HG03103 (cell line): ENCODE measurements around the gene RBM25.
A peak's percentile ranks its signal among the peaks of the same experiment; 100 is the strongest.
"Not testable (repeated sequence)": the region's sequence is repeated elsewhere in the genome, so short reads cannot be mapped to it uniquely, and the experiment has no call there.

Source experiments
- ATAC-seq: cut with Tn5 transposase; IDR thresholded peaks from one replicate; pipeline ENCODE4 v1.9.1; 2021; ENCODE audit warnings: low read depth; ENCODE audit not compliant: unreplicated experiment

RBM25 gene

DNA sequence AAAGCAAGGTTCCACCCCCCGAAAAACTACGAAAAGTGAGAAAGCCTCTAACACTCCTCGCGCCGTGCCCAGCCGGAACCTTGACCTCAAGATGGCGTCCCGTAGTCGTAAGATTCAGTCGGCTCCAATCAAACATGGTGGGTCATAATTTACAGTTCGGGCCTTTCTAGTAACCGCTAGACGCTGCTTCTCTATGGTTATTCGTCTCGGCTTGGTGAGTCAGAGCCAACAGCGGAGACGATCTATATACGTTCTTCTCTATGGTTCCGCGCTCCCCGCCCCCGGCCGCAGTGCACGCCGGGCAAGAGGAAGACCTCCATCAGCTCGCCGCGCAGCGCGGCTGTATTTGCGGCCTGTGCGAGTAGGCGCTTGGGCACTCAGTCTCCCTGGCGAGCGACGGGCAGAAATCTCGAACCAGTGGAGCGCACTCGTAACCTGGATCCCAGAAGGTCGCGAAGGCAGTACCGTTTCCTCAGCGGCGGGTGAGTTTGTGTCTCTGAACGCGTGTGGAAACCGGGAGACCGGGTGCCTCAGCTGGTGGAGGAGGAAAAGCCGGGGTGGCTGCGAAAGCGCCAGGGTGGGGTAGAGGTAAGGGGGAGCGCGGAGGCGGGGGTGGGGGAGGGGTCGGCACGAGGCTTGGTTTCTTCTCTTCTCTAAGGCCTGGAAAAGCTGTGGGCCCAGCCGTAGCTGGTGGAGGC, at the start of gene RBM25:
RBM25 (plus strand) TSS at position 311 of the 698 bp plus-strand sequence. CDS start 13,108 bp downstream, outside the sequence.
- peak; percentile 86 for ATAC-seq

DNA sequence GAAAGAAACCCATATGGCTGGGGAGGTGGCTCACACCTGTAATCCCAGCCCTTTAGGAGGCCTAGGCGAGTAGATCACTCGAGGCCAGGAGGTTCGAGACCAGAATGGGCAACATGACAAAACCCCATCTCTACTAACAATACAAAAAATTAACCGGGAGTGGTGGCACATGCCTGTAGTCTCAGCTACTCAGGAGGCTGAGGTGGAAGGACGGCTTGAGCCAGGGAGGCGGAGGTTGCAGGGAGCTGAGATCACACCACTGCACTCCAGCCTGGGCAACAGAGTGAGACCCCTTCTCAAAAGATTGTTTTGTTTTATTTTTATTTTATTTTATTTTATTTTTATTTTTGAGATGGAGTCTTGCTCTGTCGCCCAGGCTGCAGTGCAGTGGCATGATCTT, 47.1 kb upstream of the RBM25 start:
- ATAC-seq, result not testable (repeated sequence)

- ATAC-seq, result no peak
These were observed 44.2 kb upstream of the RBM25 start for GRCh38 chr14:73014105-73014504.

GRCh38 chr14:73015552-73015951, 42.8 kb upstream of the RBM25 start:
- ATAC-seq, result not testable (repeated sequence)

DNA sequence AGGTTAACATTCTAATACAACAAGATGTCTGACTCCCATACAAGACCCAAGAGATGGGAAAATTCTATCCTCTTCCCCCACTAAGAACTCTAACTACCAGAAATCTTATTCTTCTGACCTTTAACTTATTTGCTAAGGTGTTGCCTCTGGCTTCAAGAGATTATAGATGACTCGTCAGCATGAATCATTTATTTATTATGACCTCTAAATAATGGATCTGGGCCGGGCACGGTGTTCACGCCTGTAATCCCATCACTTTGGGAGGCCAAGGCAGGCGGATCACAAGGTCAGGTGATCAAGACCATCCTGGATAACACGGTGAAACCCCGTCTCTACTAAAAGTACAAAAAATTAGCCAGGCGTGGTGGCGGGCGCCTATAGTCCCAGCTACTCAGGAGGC, 42.3 kb upstream of the RBM25 start:
- ATAC-seq, result not testable (repeated sequence)

DNA sequence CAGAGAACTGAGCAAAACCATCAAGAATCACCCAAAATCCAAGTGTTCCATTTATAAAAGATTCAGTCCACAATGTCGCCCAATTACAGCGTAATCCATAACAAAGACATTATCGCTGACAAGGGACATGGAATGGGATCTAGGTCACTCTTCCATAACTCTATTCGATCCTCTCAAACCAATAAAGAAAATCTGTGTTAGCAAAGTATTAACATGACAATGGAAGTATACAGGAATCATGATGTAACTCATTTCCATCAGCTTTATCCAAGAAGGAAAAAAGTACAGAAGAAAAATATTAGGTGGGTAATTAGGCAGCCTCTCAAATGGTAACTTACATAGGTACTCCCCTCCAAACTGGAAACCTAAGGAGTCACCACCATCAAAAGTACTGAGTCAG, 36.3 kb upstream of the RBM25 start:
- no peak for ATAC-seq

- no peak for ATAC-seq
These were observed 32.8 kb upstream of the RBM25 start for GRCh38 chr14:73025544-73025943.

- ATAC-seq, result no peak
These were observed 32.0 kb upstream of the RBM25 start for GRCh38 chr14:73026243-73026844.

GRCh38 chr14:73026845-73027542, 31.3 kb upstream of the RBM25 start, which contains the start of gene ZFYVE1:
Gene ZFYVE1, minus strand, starts transcription at chr14:73027106. Its CDS starts 2,598 bp downstream, at chr14:73024508.
- peak; percentile 96 for ATAC-seq

- no peak for ATAC-seq
These were observed 30.8 kb upstream of the RBM25 start for GRCh38 chr14:73027546-73027945.

GRCh38 chr14:73027984-73028383, 30.4 kb upstream of the RBM25 start:
- ATAC-seq, result no peak

- ATAC-seq, result not testable (repeated sequence)
These were observed 21.5 kb upstream of the RBM25 start for GRCh38 chr14:73036706-73037450.

GRCh38 chr14:73047808-73048207, 10.5 kb upstream of the RBM25 start:
- no peak for ATAC-seq

- ATAC-seq, result no peak
These were observed 8.9 kb upstream of the RBM25 start for GRCh38 chr14:73049428-73049827.

- ATAC-seq, result no peak
These were observed 3.1 kb upstream of the RBM25 start for GRCh38 chr14:73055251-73055650.

DNA sequence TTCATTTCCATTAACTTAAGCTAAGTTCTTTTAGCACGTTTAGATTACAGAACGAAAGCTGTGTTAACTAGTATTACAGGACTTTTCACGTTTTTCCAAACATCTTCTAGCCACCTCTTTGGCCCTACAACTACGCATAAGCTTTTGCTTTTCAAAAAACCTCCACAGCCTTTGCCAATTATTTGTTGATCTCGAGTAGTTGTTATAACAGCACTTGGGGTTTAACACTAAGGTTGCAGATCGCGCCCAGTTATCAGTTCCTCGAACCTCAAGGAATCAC, 450 bp upstream of the RBM25 start:
- no peak for ATAC-seq

- ATAC-seq, result no peak
These were observed 764 bp downstream of the RBM25 start for GRCh38 chr14:73058922-73059673.

DNA sequence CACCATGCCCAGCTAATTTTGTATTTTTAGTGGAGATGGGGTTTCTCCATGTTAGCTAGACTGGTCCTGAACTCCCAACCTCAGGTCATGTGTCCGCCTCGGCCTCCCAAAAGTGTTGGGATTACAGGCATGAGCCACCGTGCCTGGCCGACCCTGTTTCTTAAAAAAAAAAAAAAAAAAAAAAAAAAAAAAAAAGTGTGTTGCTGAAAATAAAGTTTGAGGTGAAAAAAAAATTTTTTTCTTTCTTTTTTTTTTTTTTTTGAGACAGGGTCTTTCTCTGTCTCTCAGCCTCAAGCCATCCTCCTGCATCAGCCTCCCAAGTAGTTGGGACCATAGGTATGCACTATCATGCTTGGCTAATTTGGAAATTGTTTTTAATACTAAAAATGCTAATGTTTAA, 11.3 kb downstream of the RBM25 start:
- ATAC-seq, result no peak

DNA sequence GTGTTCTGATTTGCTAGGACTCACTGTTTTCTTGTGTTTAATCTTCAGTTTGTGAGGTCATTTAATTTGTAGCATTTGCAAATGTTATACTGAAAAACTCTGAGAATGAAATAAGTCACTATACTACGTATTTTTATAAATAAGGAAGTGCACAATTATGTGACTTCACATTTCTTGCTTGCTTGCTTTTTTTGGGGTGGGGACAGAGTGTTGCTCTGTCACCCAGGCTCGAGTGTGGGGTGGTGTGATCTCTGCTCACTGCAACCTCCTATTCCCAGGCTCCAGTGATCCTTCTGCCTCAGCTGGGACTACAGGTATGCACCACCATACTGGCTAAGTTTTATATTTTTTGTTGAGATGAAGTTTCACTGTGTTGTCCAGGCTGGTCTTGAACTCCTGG, 32.7 kb downstream of the RBM25 start:
- ATAC-seq, result no peak

DNA sequence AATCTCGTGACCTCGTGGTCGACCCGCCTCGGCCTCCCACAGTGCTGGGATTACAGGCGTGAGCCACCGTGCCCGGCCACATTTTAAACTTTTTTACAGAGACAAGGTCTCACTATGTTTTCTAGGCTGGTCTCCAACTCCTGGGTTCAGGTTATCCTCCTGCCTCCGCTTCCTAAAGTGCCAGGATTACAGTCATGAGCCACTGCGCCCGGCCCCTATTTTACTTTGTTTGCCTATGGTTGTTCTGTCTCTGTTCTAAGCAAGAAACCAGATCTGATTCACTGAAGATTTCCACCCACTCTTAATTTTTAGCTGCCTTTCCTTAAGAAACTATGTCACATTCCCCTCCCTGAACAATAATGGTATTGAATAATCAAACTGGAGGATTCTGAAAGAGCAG, 39.1 kb downstream of the RBM25 start:
- no peak for ATAC-seq
